Measurements from ENCODE around the gene SDCBP2. TPM values are rescaled to one million over a fixed set of nuclear protein-coding genes. Genes with fewer than 3 reads are reported as not detected.

Gene SDCBP2
- total RNA-seq, 4 donors from 2014 or later = 18.0 to 37.6 (median 34.7) TPM

DNA sequence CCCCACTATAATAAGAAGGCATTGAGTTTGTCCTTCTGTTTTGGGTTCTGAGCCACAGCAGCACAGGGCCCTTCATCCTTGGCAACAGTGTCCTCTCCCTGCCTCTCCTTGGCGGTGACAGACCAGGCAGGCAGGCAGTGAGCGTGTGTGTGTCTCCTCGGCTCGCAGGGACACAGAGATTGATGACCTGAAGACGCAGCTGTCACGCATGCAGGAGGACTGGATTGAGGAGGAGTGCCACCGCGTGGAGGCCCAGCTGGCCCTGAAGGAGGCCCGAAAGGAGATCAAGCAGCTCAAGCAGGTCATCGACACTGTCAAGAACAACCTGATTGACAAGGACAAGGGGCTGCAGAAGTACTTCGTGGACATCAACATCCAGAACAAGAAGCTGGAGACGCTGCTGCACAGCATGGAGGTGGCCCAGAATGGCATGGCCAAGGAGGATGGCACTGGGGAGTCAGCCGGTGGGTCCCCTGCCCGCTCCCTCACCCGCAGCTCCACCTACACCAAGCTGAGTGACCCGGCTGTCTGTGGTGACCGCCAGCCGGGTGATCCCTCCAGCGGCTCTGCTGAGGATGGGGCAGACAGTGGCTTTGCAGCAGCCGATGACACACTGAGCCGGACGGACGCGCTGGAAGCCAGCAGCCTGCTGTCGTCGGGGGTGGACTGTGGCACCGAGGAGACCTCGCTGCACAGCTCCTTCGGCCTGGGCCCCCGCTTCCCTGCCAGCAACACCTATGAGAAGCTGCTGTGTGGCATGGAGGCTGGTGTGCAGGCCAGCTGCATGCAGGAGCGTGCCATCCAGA lies 24.0 kb downstream of the SDCBP2 start:
- H3K9me3 ChIP-seq = no peaks in the 10 kb centered on the region
- no peaks in the 10 kb centered on the region for H3K27me3 ChIP-seq
- peak; percentile 25 to 44 for DNase-seq
- peak overlapping the region in 1 of 3 donors; percentile 68 for H3K27ac ChIP-seq
- peaks cover 10 to 17% of the 10 kb centered on the region in 2 donors for H3K4me1 ChIP-seq
- no peak overlapping the region for H3K4me3 ChIP-seq (replicated peaks in 1 of 3)
- TF ChIP-seq, protein P1, sequence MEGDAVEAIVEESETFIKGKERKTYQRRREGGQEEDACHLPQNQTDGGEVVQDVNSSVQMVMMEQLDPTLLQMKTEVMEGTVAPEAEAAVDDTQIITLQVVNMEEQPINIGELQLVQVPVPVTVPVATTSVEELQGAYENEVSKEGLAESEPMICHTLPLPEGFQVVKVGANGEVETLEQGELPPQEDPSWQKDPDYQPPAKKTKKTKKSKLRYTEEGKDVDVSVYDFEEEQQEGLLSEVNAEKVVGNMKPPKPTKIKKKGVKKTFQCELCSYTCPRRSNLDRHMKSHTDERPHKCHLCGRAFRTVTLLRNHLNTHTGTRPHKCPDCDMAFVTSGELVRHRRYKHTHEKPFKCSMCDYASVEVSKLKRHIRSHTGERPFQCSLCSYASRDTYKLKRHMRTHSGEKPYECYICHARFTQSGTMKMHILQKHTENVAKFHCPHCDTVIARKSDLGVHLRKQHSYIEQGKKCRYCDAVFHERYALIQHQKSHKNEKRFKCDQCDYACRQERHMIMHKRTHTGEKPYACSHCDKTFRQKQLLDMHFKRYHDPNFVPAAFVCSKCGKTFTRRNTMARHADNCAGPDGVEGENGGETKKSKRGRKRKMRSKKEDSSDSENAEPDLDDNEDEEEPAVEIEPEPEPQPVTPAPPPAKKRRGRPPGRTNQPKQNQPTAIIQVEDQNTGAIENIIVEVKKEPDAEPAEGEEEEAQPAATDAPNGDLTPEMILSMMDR (IDR thresholded peaks at IDR 0.05) = no peak
- TF ChIP-seq POLR2A (IDR thresholded peaks at IDR 0.05) = no peak
- 76 to 78% methylated on average over 28 to 29 of the region's 31 CpGs for WGBS, 2 donors
- H3K36me3 ChIP-seq = peaks cover 0 to 5% of the 10 kb centered on the region in 2 donors
- intact Hi-C loops (cut with DNase I) = no loop called here

- Histone ChIP-seq H3K27me3 (no peaks in the 10 kb centered on the region), H3K27ac (peak overlapping the region; percentile 64 to 85 (median 68)), H3K4me1 (peaks cover 10 to 24% of the 10 kb centered on the region in 2 donors), H3K9me3 (no peaks in the 10 kb centered on the region), H3K36me3 (peaks cover 0 to 5% of the 10 kb centered on the region in 2 donors), H3K4me3 (replicated peaks in 1 of 3) (no peak overlapping the region)
- DNase-seq = peak; percentile 95 to 96
- no peak for TF ChIP-seq POLR2A (IDR thresholded peaks at IDR 0.05)
- intact Hi-C loops (cut with DNase I) = no loop called here
- 38 to 47% methylated on average over 12 of the region's 12 CpGs for WGBS, 2 donors
Measured at GRCh38 chr20:1302685-1303541, 26.0 kb downstream of the SDCBP2 start.

- DNase-seq = no peak
- intact Hi-C loops (cut with DNase I) = no loop called here
Measured at GRCh38 chr20:1301031-1301529, 27.9 kb downstream of the SDCBP2 start.

DNA sequence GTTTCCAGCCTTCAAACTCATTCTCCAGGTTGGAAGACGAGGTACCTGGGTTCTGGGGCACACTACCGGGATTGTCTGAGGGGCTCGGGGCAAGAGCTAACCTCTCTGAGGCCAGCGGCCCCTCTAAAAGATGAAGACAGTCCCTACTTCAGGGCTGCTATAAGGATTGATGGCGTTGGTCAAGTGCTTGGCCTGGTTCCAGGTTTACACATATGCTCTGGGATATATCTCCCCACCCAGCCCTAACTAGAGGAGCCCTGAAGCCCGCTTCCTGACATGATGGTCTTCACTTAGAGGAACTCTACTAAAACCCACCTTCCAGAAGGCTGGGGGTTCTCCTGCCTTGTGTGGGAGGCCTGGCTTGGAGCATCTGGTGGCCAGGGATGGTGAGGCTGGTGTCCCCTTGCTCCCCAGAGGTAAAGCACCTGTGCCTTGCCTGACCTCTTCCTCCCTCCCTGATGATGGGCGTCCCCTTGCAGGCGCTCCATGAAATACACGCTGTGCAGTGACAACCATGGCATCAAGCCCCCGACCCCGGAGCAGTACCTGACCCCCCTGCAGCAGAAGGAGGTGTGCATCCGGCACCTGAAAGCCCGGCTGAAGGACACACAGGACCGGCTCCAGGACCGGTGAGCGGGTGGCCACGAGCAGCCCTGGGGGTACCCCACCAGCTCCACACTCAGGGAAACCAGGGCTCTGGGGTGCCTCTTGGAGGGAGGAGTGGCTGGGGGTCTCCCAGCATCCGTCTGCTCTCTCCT lies 28.7 kb downstream of the SDCBP2 start:
- intact Hi-C loops (cut with DNase I) = no loop called here
- peaks cover 10 to 24% of the 10 kb centered on the region in 2 donors for H3K4me1 ChIP-seq
- no peaks in the 10 kb centered on the region for H3K9me3 ChIP-seq
- no peak overlapping the region for H3K27ac ChIP-seq
- no peak for DNase-seq
- H3K27me3 ChIP-seq = no peaks in the 10 kb centered on the region
- no peak overlapping the region for H3K4me3 ChIP-seq (replicated peaks in 1 of 3)
- 88 to 91% methylated on average over 10 to 17 of the region's 18 CpGs for WGBS, 2 donors
- peaks cover 0 to 2% of the 10 kb centered on the region in 2 donors for H3K36me3 ChIP-seq
- TF ChIP-seq POLR2A (IDR thresholded peaks at IDR 0.05) = no peak
- TF ChIP-seq, protein P1 (IDR thresholded peaks at IDR 0.05) = no peak

More at GRCh38 chr20:1301031-1301529, 27.9 kb downstream of the SDCBP2 start:
- Histone ChIP-seq H3K4me1 (peaks cover 10 to 24% of the 10 kb centered on the region in 2 donors), H3K4me3 (replicated peaks in 1 of 3) (no peak overlapping the region), H3K27ac (no peak overlapping the region), H3K9me3 (no peaks in the 10 kb centered on the region), H3K27me3 (no peaks in the 10 kb centered on the region), H3K36me3 (peaks cover 0 to 5% of the 10 kb centered on the region in 2 donors)
- TF ChIP-seq POLR2A (IDR thresholded peaks at IDR 0.05) = no peak
- TF ChIP-seq, protein P1 (IDR thresholded peaks at IDR 0.05) = no peak
- 66 to 67% methylated on average over 9 of the region's 9 CpGs for WGBS, 2 donors

GRCh38 chr20:1299522-1299921 lies 29.4 kb downstream of the SDCBP2 start:
- TF ChIP-seq, protein P1 (IDR thresholded peaks at IDR 0.05) = peak in 3 of 6 experiments; percentile 14 to 20 (median 14)
- TF ChIP-seq POLR2A (IDR thresholded peaks at IDR 0.05) = no peak
- Histone ChIP-seq H3K4me1 (peaks cover 10 to 24% of the 10 kb centered on the region in 2 donors), H3K9me3 (no peaks in the 10 kb centered on the region), H3K4me3 (replicated peaks in 1 of 3) (no peak overlapping the region), H3K36me3 (no peaks in the 10 kb centered on the region), H3K27ac (peak overlapping the region in 1 of 3 donors; percentile 40), H3K27me3 (no peaks in the 10 kb centered on the region)
- WGBS, 2 donors = 72 to 88% methylated on average over 9 of the region's 9 CpGs
- peak; percentile 25 to 26 for DNase-seq
- intact Hi-C loops (cut with DNase I) = no loop called here
